ENCODE measurements around the gene PTGER2. TPM values are rescaled to one million over a fixed set of nuclear protein-coding genes. Genes with fewer than 3 reads are reported as not detected.

Gene PTGER2
- total RNA-seq, 1 donor from 2014 or later, result 5.3 TPM

GRCh38 chr14:52339262-52339661 lies 25.1 kb downstream of the PTGER2 start:
- H3K4me1 ChIP-seq, result no peaks in the 10 kb centered on the region
- intact Hi-C loops (cut with DNase I), result no loop called here
- no peak for ATAC-seq
- H3K27me3 ChIP-seq, result no peaks in the 10 kb centered on the region
- DNase-seq, result no peak
- no peak for TF ChIP-seq CTCF (IDR thresholded peaks at IDR 0.05)
- no peaks in the 10 kb centered on the region for H3K9me3 ChIP-seq
- no peaks in the 10 kb centered on the region for H3K36me3 ChIP-seq
- no peak overlapping the region for H3K4me3 ChIP-seq
- H3K27ac ChIP-seq, result no peak overlapping the region

DNA sequence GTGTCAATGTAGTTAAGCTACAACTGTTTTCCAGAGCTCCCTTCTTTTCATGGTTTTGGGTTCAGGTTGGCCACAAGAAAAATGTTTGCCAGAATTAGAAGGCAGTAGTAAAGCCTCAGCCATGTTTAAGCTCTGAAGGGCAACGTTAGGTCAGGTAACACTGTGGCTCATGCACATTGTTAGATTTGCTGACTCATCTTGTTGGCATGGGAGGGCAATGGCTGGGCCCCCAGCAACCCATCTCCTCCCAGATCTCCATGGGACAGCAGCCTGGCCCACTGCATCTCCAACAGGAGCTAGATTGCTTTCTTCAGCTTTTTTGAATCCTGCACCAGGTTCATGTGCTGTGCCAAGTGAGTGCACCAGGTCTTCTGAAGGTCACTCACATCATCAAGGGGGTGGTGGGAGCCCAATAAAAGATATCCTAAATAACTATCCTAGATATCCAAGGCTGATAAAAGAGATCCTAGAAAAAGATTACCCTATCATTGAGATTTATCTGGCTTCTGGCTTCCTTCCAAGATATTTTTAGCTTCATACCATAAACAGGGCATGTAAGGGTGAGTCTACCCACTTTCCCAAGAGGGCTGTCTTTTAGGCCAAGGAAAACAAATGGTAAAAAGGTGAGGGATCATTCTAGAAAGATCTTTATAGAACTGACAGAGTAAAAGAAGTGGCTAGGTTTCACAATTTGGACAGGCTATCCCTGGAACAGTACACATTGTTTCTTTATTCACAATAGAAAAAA lies 28.9 kb downstream of the PTGER2 start:
- H3K27me3 ChIP-seq, result no peaks in the 10 kb centered on the region
- H3K4me3 ChIP-seq, result no peak overlapping the region
- intact Hi-C loops (cut with DNase I), result no loop called here
- TF ChIP-seq CTCF (IDR thresholded peaks at IDR 0.05), result no peak
- DNase-seq (no peak), ATAC-seq (no peak)
- H3K4me1 ChIP-seq, result no peaks in the 10 kb centered on the region
- no peaks in the 10 kb centered on the region for H3K36me3 ChIP-seq
- no peaks in the 10 kb centered on the region for H3K9me3 ChIP-seq
- no peak overlapping the region for H3K27ac ChIP-seq

- intact Hi-C loops (cut with DNase I), result no loop called here
- DNase-seq (no peak), ATAC-seq (no peak)
- Histone ChIP-seq H3K27ac (no peak overlapping the region), H3K4me1 (peaks cover 8% of the 10 kb centered on the region), H3K4me3 (no peak overlapping the region), H3K27me3 (no peaks in the 10 kb centered on the region), H3K36me3 (no peaks in the 10 kb centered on the region), H3K9me3 (no peaks in the 10 kb centered on the region)
- TF ChIP-seq CTCF (IDR thresholded peaks at IDR 0.05), result no peak
Measured at GRCh38 chr14:52346778-52347177, 32.7 kb downstream of the PTGER2 start.

GRCh38 chr14:52348279-52348678 lies 34.2 kb downstream of the PTGER2 start:
- Histone ChIP-seq H3K4me3 (no peak overlapping the region), H3K27me3 (no peaks in the 10 kb centered on the region), H3K27ac (no peak overlapping the region), H3K9me3 (no peaks in the 10 kb centered on the region), H3K4me1 (peaks cover 16% of the 10 kb centered on the region), H3K36me3 (no peaks in the 10 kb centered on the region)
- DNase-seq, result no peak
- intact Hi-C loops (cut with DNase I), result no loop called here
- no peak for TF ChIP-seq CTCF (IDR thresholded peaks at IDR 0.05)
- ATAC-seq, result no peak

DNA sequence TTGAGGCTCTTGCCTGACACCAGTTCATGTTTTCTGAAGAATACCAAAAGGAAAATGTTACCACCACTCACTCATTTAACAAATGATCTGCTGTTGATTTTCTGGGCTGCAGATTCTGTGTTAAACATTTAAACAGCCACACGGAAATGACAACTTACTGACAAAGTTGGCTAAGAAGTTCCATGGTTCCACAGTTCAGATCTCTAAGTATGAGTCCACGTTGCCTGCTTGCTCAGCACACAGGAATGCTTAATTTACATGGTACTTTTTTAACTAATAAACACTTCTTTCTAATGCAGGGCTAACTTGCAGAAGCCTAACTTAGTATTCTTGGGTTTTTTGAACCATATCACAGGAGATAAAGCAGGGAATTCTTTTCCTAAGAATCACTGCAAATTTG lies 34.7 kb downstream of the PTGER2 start:
- Histone ChIP-seq H3K27ac (no peak overlapping the region), H3K9me3 (no peaks in the 10 kb centered on the region), H3K4me3 (no peak overlapping the region), H3K27me3 (no peaks in the 10 kb centered on the region), H3K36me3 (no peaks in the 10 kb centered on the region), H3K4me1 (peaks cover 16% of the 10 kb centered on the region)
- intact Hi-C loops (cut with DNase I), result no loop called here
- TF ChIP-seq CTCF (IDR thresholded peaks at IDR 0.05), result no peak
- ATAC-seq, result no peak
- DNase-seq, result no peak

DNA sequence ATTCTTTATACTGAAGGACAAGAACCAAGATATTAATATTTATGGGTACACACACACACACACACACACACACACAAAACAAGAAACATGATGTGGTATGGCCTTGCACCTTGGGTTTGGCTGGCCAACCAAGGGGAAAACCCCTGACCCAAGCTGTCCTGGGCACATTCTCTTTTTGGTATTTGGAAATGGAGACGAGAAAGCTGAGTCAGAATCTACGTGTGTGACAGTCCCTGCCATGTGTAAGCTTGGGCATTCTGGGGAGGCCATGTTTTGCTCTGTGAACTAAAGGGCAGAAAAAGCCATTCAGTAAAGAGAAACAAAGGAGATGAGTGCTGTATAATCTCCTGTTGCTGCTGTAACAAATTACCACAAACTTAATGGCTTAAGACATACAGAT lies 35.6 kb downstream of the PTGER2 start:
- ATAC-seq, result no peak
- Histone ChIP-seq H3K27ac (no peak overlapping the region), H3K9me3 (no peaks in the 10 kb centered on the region), H3K4me3 (no peak overlapping the region), H3K36me3 (no peaks in the 10 kb centered on the region), H3K4me1 (peaks cover 16% of the 10 kb centered on the region), H3K27me3 (no peaks in the 10 kb centered on the region)
- no peak for TF ChIP-seq CTCF (IDR thresholded peaks at IDR 0.05)
- no peak for DNase-seq
- intact Hi-C loops (cut with DNase I), result no loop called here

Data from upper lobe of right lung (tissue), 1 donor.